EH (cell line): Measurements from ENCODE around the gene DBT.

Source experiments
- DNase-seq: peaks from one replicate; pipeline ENCODE4 v3.0.0-alpha.2; 2015; ENCODE audit warnings: low read depth

The DBT gene

GRCh38 chr1:100187912-100188311 lies 61.7 kb downstream of the DBT start:
- no peak for DNase-seq

- DNase-seq = no peak
These were observed 65.1 kb downstream of the DBT start for GRCh38 chr1:100184536-100184935.

- no peak for DNase-seq
These were observed 66.3 kb downstream of the DBT start for GRCh38 chr1:100183370-100183769.

GRCh38 chr1:100178091-100178490 lies 71.5 kb downstream of the DBT start, which contains the start of gene LRRC39:
Gene LRRC39 (minus strand): TSS chr1:100178256. CDS start chr1:100168516, 9,740 bp downstream.
- DNase-seq = no peak

GRCh38 chr1:100177295-100178041 lies 72.2 kb downstream of the DBT start:
- no peak for DNase-seq

- DNase-seq = no peak
These were observed 81.6 kb downstream of the DBT start for GRCh38 chr1:100168051-100168450.

GRCh38 chr1:100164702-100165101 lies 84.9 kb downstream of the DBT start:
- no peak for DNase-seq

- DNase-seq = peak; percentile 25
These were observed 85.4 kb downstream of the DBT start for GRCh38 chr1:100164216-100164615.

GRCh38 chr1:100162881-100163280 lies 86.8 kb downstream of the DBT start:
- DNase-seq = no peak

GRCh38 chr1:100152271-100152670 lies 97.4 kb downstream of the DBT start:
- DNase-seq = no peak

GRCh38 chr1:100151679-100152078 lies 98.0 kb downstream of the DBT start:
- no peak for DNase-seq

GRCh38 chr1:100147875-100148274 lies 101.8 kb downstream of the DBT start:
- no peak for DNase-seq

GRCh38 chr1:100146958-100147357 lies 102.7 kb downstream of the DBT start:
- no peak for DNase-seq

- DNase-seq = peak; percentile 48
These were observed 104.5 kb downstream of the DBT start for GRCh38 chr1:100145116-100145515.

GRCh38 chr1:100142343-100142742 lies 107.3 kb downstream of the DBT start:
- no peak for DNase-seq

- DNase-seq = no peak
These were observed 108.4 kb downstream of the DBT start for GRCh38 chr1:100141192-100141591.

- DNase-seq = no peak
These were observed 112.0 kb downstream of the DBT start for GRCh38 chr1:100137602-100138001.
